DND-41 (cell line): Measurements from ENCODE around the gene THOC6.

Experiments used
- ATAC-seq: fragments of 200-7000 bp; cut with Tn5 transposase; 3 replicates; pipeline ENCODE4 v1.9.1; 2021; ENCODE audit warnings: low read depth; ENCODE audit not compliant: insufficient read depth
- DNase-seq: peaks from one replicate; pipeline ENCODE4 v3.0.0-alpha.2; 2020
- H2AFZ ChIP-seq: 2 replicates; pipeline ENCODE4 v1.6.0; 2012; ENCODE audit warnings: low read depth, low read length
- H3K27ac ChIP-seq: 2 replicates; pipeline ENCODE4 v1.5.1; 2012; ENCODE audit warnings: low read length, inconsistent platforms
- H3K27me3 ChIP-seq: fragments of 200-600 bp; sonication (generic); 2 replicates; pipeline ENCODE4 v1.6.0; 2012; ENCODE audit warnings: low read length, mild to moderate bottlenecking, inconsistent platforms; ENCODE audit not compliant: insufficient read depth, poor library complexity
- H3K36me3 ChIP-seq: 2 replicates; pipeline ENCODE4 v1.5.1; 2012; ENCODE audit warnings: low read length, inconsistent platforms; ENCODE audit not compliant: insufficient read depth
- H3K4me1 ChIP-seq: 2 replicates; pipeline ENCODE4 v1.5.1; 2012; ENCODE audit warnings: mild to moderate bottlenecking, low read length; ENCODE audit not compliant: insufficient read depth
- H3K4me2 ChIP-seq: 2 replicates; pipeline ENCODE4 v1.6.0; 2012; ENCODE audit warnings: mild to moderate bottlenecking, moderate library complexity, low read length, inconsistent platforms; ENCODE audit not compliant: insufficient read depth
- H3K4me3 ChIP-seq, 2 experiments: fragments of 200-600 bp in 1 of 2; shearing (Covaris generic) in 1 of 2; 2 replicates each; pipeline ENCODE4 v1.5.1; 2012 to 2016; ENCODE audit warnings: inconsistent platforms in 2 of 2, low read length in 2 of 2, mild to moderate bottlenecking in 2 of 2, low read depth in 1 of 2, moderate library complexity in 1 of 2
- H3K79me2 ChIP-seq: 2 replicates; pipeline ENCODE4 v1.6.0; 2012; ENCODE audit warnings: low read length, inconsistent platforms; ENCODE audit not compliant: insufficient read depth
- H3K9ac ChIP-seq: 2 replicates; pipeline ENCODE4 v1.6.0; 2012; ENCODE audit warnings: low read depth, mild to moderate bottlenecking, inconsistent platforms, low read length, moderate library complexity
- H3K9me3 ChIP-seq: 2 replicates; pipeline ENCODE4 v1.5.1; 2012; ENCODE audit warnings: low read length, moderate library complexity, mild to moderate bottlenecking, inconsistent platforms; ENCODE audit not compliant: insufficient read depth, severe bottlenecking
- H4K20me1 ChIP-seq: 2 replicates; pipeline ENCODE4 v1.6.0; 2012; ENCODE audit warnings: low read length; ENCODE audit not compliant: insufficient read depth
- CTCF ChIP-seq: IDR thresholded peaks from 2 replicates; pipeline ENCODE4 v1.5.1; 2012; ENCODE audit warnings: borderline replicate concordance, low read length, moderate library complexity, mild to moderate bottlenecking; ENCODE audit not compliant: poor library complexity, severe bottlenecking; ENCODE audit errors: extremely low read depth
- EZH2 ChIP-seq: IDR thresholded peaks from 3 replicates; pipeline ENCODE4 v1.6.1; 2012; ENCODE audit warnings: borderline replicate concordance, low read depth, mild to moderate bottlenecking, moderate library complexity, low read length, inconsistent platforms; ENCODE audit not compliant: severe bottlenecking

Gene THOC6

GRCh38 chr16:3013491-3013951 is 10.3 kb upstream of the THOC6 start:
- Histone ChIP-seq H3K36me3 (no peaks in the 10 kb centered on the region), H3K4me3 (no peak overlapping the region), H3K27me3 (no peaks in the 10 kb centered on the region), H3K27ac (no peak overlapping the region), H3K79me2 (no peaks in the 10 kb centered on the region), H3K4me2 (no peak overlapping the region), H4K20me1 (no peaks in the 10 kb centered on the region; the same call in 1 of the 2 replicates), H3K4me1 (peaks cover 8% of the 10 kb centered on the region), H3K9me3 (no peaks in the 10 kb centered on the region), H2AFZ (no peak overlapping the region), H3K9ac (no peak overlapping the region)
- DNase-seq, result no peak
- TF ChIP-seq CTCF, result no peak
- TF ChIP-seq EZH2, result no peak
- no peak; the same call in 2 of the 3 replicates for ATAC-seq

GRCh38 chr16:3013998-3014690 is 9.7 kb upstream of the THOC6 start:
- Histone ChIP-seq H3K4me3 (no peak overlapping the region), H4K20me1 (no peaks in the 10 kb centered on the region; the same call in 1 of the 2 replicates), H3K79me2 (no peaks in the 10 kb centered on the region), H2AFZ (no peak overlapping the region), H3K27ac (no peak overlapping the region), H3K9me3 (no peaks in the 10 kb centered on the region), H3K9ac (no peak overlapping the region), H3K36me3 (no peaks in the 10 kb centered on the region), H3K27me3 (no peaks in the 10 kb centered on the region), H3K4me1 (peaks cover 2% of the 10 kb centered on the region; the same call in 1 of the 2 replicates), H3K4me2 (no peak overlapping the region)
- no peak for DNase-seq
- TF ChIP-seq CTCF, result no peak
- no peak for TF ChIP-seq EZH2
- no peak for ATAC-seq

GRCh38 chr16:3014971-3015370 is 8.9 kb upstream of the THOC6 start:
- DNase-seq (no peak), ATAC-seq (no peak)
- H3K4me1 ChIP-seq, result peaks cover 6% of the 10 kb centered on the region
- H3K9me3 ChIP-seq, result no peaks in the 10 kb centered on the region
- H3K9ac ChIP-seq, result no peak overlapping the region
- no peak overlapping the region for H2AFZ ChIP-seq
- H3K79me2 ChIP-seq, result no peaks in the 10 kb centered on the region
- H3K36me3 ChIP-seq, result no peaks in the 10 kb centered on the region
- TF ChIP-seq EZH2 (no peak), CTCF (no peak)
- H4K20me1 ChIP-seq, result no peaks in the 10 kb centered on the region; the same call in 1 of the 2 replicates
- H3K27me3 ChIP-seq, result no peaks in the 10 kb centered on the region
- no peak overlapping the region for H3K4me2 ChIP-seq
- no peak overlapping the region for H3K27ac ChIP-seq
- H3K4me3 ChIP-seq, result no peak overlapping the region
